H1 (cell line): ENCODE results near the gene C7orf57. TPM values are rescaled to one million over a fixed set of nuclear protein-coding genes. Genes with fewer than 3 reads are reported as not detected.

Experiments
- CTCF ChIA-PET: fragments of 300-600 bp; sonication (Branson Sonifier 250); formaldehyde crosslinking; loops from one replicate; lab custom pipeline; 2021; ENCODE audit not compliant: partially characterized antibody; lab: Charles Lee
- POLR2A ChIA-PET: fragments of 300-600 bp; sonication (Branson Sonifier 250); formaldehyde crosslinking; loops from one replicate; lab custom pipeline; 2021; ENCODE audit warnings: inconsistent platforms; ENCODE audit not compliant: partially characterized antibody; lab: Charles Lee
- DNase-seq, 2 experiments: peaks; one replicate each; pipeline versions ENCODE4 v3.0.0 to v3.0.0-alpha.2; 2010 to 2022; ENCODE audit warnings: low spot score in 2 of 2, low read depth in 1 of 2, mixed read lengths in 1 of 2
- FAIRE-seq: peaks from 2 replicates; lab custom pipeline; 2011; peaks lifted over from hg19 to GRCh38; lab: Jason Lieb, UNC
- H2AFZ ChIP-seq: 2 replicates; pipeline ENCODE4 v1.8.1; 2012; ENCODE audit warnings: low read length, inconsistent platforms
- H2AK5ac ChIP-seq: 2 replicates; pipeline ENCODE4 v1.6.1; 2013; ENCODE audit warnings: low read depth, low read length
- H2BK120ac ChIP-seq: replicated peaks from 2 replicates; pipeline ENCODE3; 2013; ENCODE audit warnings: low read depth, low read length, inconsistent platforms
- H2BK12ac ChIP-seq: 2 replicates; pipeline ENCODE4 v1.6.1; 2013; ENCODE audit warnings: low read depth, low read length
- H2BK15ac ChIP-seq: 2 replicates; pipeline ENCODE4 v1.6.1; 2013; ENCODE audit warnings: low read length
- H2BK20ac ChIP-seq: 2 replicates; pipeline ENCODE4 v1.6.1; 2013; ENCODE audit warnings: low read length
- H2BK5ac ChIP-seq: 2 replicates; pipeline ENCODE4 v1.6.1; 2013; ENCODE audit warnings: low read depth, low read length
- H3K14ac ChIP-seq: 2 replicates; pipeline ENCODE4 v1.6.1; 2013; ENCODE audit warnings: inconsistent platforms; ENCODE audit not compliant: insufficient read length
- H3K18ac ChIP-seq: 2 replicates; pipeline ENCODE4 v1.6.1; 2013; ENCODE audit warnings: low read length; ENCODE audit errors: extremely low read depth
- H3K23ac ChIP-seq: 2 replicates; pipeline ENCODE4 v1.6.1; 2013; ENCODE audit warnings: inconsistent platforms; ENCODE audit not compliant: insufficient read length
- H3K23me2 ChIP-seq: 2 replicates; pipeline ENCODE4 v1.6.1; 2013; ENCODE audit warnings: low read depth, low read length
- H3K27ac ChIP-seq: 2 replicates; pipeline ENCODE4 v1.6.1; 2011; ENCODE audit warnings: low read depth, low read length, inconsistent platforms
- H3K27me3 ChIP-seq, 4 experiments: replicated peaks in 1 of 4; 1 replicate in 1 of 4; 2 replicates in 3 of 4; pipeline versions ENCODE4 v1.6.1 to v1.8.1; 2011 to 2013; ENCODE audit warnings: low read length in 3 of 4, mild to moderate bottlenecking in 3 of 4, inconsistent platforms in 2 of 4, mixed read lengths in 2 of 4, moderate library complexity in 1 of 4; ENCODE audit not compliant: control insufficient read depth in 3 of 4, insufficient read depth in 3 of 4; ENCODE audit errors: extremely low read depth in 1 of 4
- H3K36me3 ChIP-seq, 4 experiments: 2 replicates each; pipeline versions ENCODE4 v1.6.1 to v1.8.1; 2011 to 2013; ENCODE audit warnings: mild to moderate bottlenecking in 4 of 4, low read length in 3 of 4, moderate library complexity in 2 of 4, control low read depth in 1 of 4, inconsistent platforms in 1 of 4; ENCODE audit not compliant: insufficient read depth in 4 of 4, control insufficient read depth in 2 of 4
- H3K4ac ChIP-seq: replicated peaks from 2 replicates; pipeline ENCODE3; 2013; ENCODE audit warnings: low read length, low read depth, mixed read lengths, inconsistent platforms; ENCODE audit not compliant: insufficient read length
- H3K4me1 ChIP-seq, 4 experiments: replicated peaks in 1 of 4; 1 replicate in 1 of 4; 2 replicates in 3 of 4; pipeline versions ENCODE4 v1.6.1 to v1.8.1; 2011 to 2013; ENCODE audit warnings: low read length in 3 of 4, inconsistent platforms in 2 of 4, mixed read lengths in 1 of 4; ENCODE audit not compliant: insufficient read depth in 4 of 4, control insufficient read depth in 3 of 4
- H3K4me2 ChIP-seq, 2 experiments: 2 replicates each; pipeline versions ENCODE4 v1.6.1 to v1.8.1; 2011 to 2013; ENCODE audit warnings: low read depth in 2 of 2, low read length in 2 of 2, control low read depth in 1 of 2, inconsistent platforms in 1 of 2, mild to moderate bottlenecking in 1 of 2; ENCODE audit not compliant: insufficient read depth in 1 of 2
- H3K4me3 ChIP-seq, 4 experiments: fragments of 200-600, 300-600 bp in 1 of 4; sonication (generic), shearing (Covaris generic), sonication (Bioruptor Twin) in 1 of 4; 2 replicates each; pipeline versions ENCODE4 v1.5.1 to v1.8.1; 2011 to 2016; ENCODE audit warnings: low read length in 4 of 4, low read depth in 3 of 4, control low read depth in 2 of 4, inconsistent platforms in 2 of 4, mild to moderate bottlenecking in 2 of 4, mixed read lengths in 1 of 4, moderate library complexity in 1 of 4; ENCODE audit not compliant: insufficient read depth in 2 of 4; ENCODE audit errors: extremely low read depth in 1 of 4
- H3K56ac ChIP-seq: replicated peaks from 2 replicates; pipeline ENCODE3; 2013; ENCODE audit warnings: low read depth, mild to moderate bottlenecking, mixed read lengths, low read length, inconsistent platforms; ENCODE audit not compliant: insufficient read length
- H3K79me1 ChIP-seq: 2 replicates; pipeline ENCODE4 v1.6.1; 2013; ENCODE audit warnings: low read depth, low read length, control low read depth
- H3K79me2 ChIP-seq, 2 experiments: 2 replicates each; pipeline versions ENCODE4 v1.6.1 to v1.8.1; 2012 to 2013; ENCODE audit warnings: low read length in 2 of 2, mild to moderate bottlenecking in 2 of 2, inconsistent platforms in 1 of 2; ENCODE audit not compliant: insufficient read depth in 2 of 2, control insufficient read depth in 1 of 2
- H3K9ac ChIP-seq, 4 experiments: replicated peaks in 1 of 4; 1 replicate in 1 of 4; 2 replicates in 3 of 4; pipeline versions ENCODE4 v1.6.1 to v1.8.1; 2011 to 2013; ENCODE audit warnings: low read depth in 3 of 4, low read length in 3 of 4, control low read depth in 2 of 4, mild to moderate bottlenecking in 2 of 4, moderate library complexity in 2 of 4, inconsistent platforms in 1 of 4; ENCODE audit errors: extremely low read depth in 1 of 4
- H3K9me3 ChIP-seq, 2 experiments: 2 replicates each; pipeline versions ENCODE4 v1.6.1 to v1.8.1; 2012 to 2013; ENCODE audit warnings: mild to moderate bottlenecking in 2 of 2, moderate library complexity in 2 of 2, control low read depth in 1 of 2, inconsistent platforms in 1 of 2, low read depth in 1 of 2, low read length in 1 of 2, mixed read lengths in 1 of 2; ENCODE audit not compliant: insufficient read depth in 2 of 2
- H4K20me1 ChIP-seq, 2 experiments: replicated peaks in 1 of 2; 2 replicates each; pipeline versions ENCODE3 to v1.8.1; 2011 to 2013; ENCODE audit warnings: inconsistent platforms in 2 of 2, low read length in 2 of 2, mild to moderate bottlenecking in 1 of 2; ENCODE audit not compliant: insufficient read depth in 2 of 2, control insufficient read depth in 1 of 2
- H4K5ac ChIP-seq: 2 replicates; pipeline ENCODE4 v1.6.1; 2013; ENCODE audit warnings: low read length, low read depth, mixed read lengths, inconsistent platforms; ENCODE audit not compliant: insufficient read length
- H4K8ac ChIP-seq: 2 replicates; pipeline ENCODE4 v1.8.0; 2013; ENCODE audit warnings: mild to moderate bottlenecking, moderate library complexity, low read length, inconsistent platforms; ENCODE audit not compliant: insufficient read depth; ENCODE audit errors: extremely low read depth
- H4K91ac ChIP-seq: replicated peaks from 2 replicates; pipeline ENCODE3; 2013; ENCODE audit warnings: low read length, mixed read lengths, inconsistent platforms; ENCODE audit not compliant: insufficient read length
- ASH2L ChIP-seq: fragments of 200-600, 300-600 bp; sonication (generic); IDR thresholded peaks from one replicate; pipeline ENCODE4 v1.7.1; 2017; ENCODE audit warnings: low read length
- ATF2 ChIP-seq: IDR thresholded peaks from 2 replicates; pipeline ENCODE4 v1.6.1; 2012; ENCODE audit warnings: low read length, inconsistent platforms
- CTBP2 ChIP-seq: IDR thresholded peaks from 2 replicates; pipeline ENCODE4 v1.7.0; 2011; ENCODE audit warnings: borderline replicate concordance, mild to moderate bottlenecking, moderate library complexity, mixed read lengths, low read length; ENCODE audit not compliant: insufficient read depth, insufficient read length
- KDM5A ChIP-seq: fragments of 200-600 bp; IDR thresholded peaks from 2 replicates; pipeline ENCODE4 v1.7.1; 2012; ENCODE audit warnings: mild to moderate bottlenecking, low read length, inconsistent platforms, mixed read lengths
- RBBP5 ChIP-seq: IDR thresholded peaks from 2 replicates; pipeline ENCODE4 v1.7.1; 2012; ENCODE audit warnings: low read depth, mild to moderate bottlenecking, inconsistent platforms, low read length, moderate library complexity, borderline replicate concordance
- RNF2 ChIP-seq: fragments of 200-900, 300-1000 bp; sonication (generic); IDR thresholded peaks from 2 replicates; pipeline ENCODE4 v1.7.1; 2016; ENCODE audit warnings: borderline replicate concordance, low read depth, mild to moderate bottlenecking, antibody characterized with exemption, low read length; ENCODE audit not compliant: poor library complexity, severe bottlenecking; ENCODE audit errors: missing control alignments
- SAP30 ChIP-seq: fragments of 300-600 bp; sonication (generic); IDR thresholded peaks from 2 replicates; pipeline ENCODE4 v1.7.1; 2012; ENCODE audit warnings: low read length, moderate library complexity, mild to moderate bottlenecking, inconsistent platforms; ENCODE audit not compliant: insufficient read depth, insufficient replicate concordance
- SIRT6 ChIP-seq: IDR thresholded peaks from one replicate; pipeline ENCODE4 v1.7.1; 2012; ENCODE audit warnings: low read length, inconsistent platforms
- SP1 ChIP-seq: IDR thresholded peaks from 2 replicates; pipeline ENCODE4 v1.6.1; 2011; ENCODE audit warnings: low read depth, low read length
- SRF ChIP-seq: IDR thresholded peaks from 2 replicates; pipeline ENCODE4 v1.6.1; 2011; ENCODE audit warnings: mild to moderate bottlenecking, low read depth, low read length, moderate library complexity
- TEAD4 ChIP-seq: IDR thresholded peaks from 2 replicates; pipeline ENCODE4 v1.6.1; 2012; ENCODE audit warnings: low read depth, low read length, inconsistent platforms, mixed read lengths
- WGBS, 2 experiments: shearing (Covaris generic) in 1 of 2; methylation state at CpG; one replicate each; pipeline versions ENCODE4 v1.1.6 to v1.1.7; 2013 to 2015; ENCODE audit warnings: low lambda C conversion rate in 2 of 2, mixed read lengths in 2 of 2, inconsistent platforms in 1 of 2, low coverage in 1 of 2, missing lambda C conversion rate in 1 of 2; ENCODE audit not compliant: insufficient replicate concordance in 2 of 2, insufficient coverage in 1 of 2, insufficient read length in 1 of 2; ENCODE audit errors: extremely low coverage in 1 of 2, missing lambda C conversion rate in 1 of 2; 5-methylcytosine and 5-hydroxymethylcytosine counted together
- polyA plus RNA-seq, 7 experiments: library from polyadenylated mRNA; depleted of rRNA in 3 of 7; stranded (reverse) in 5 of 7; unstranded in 2 of 7; fragments of >200 nt in 5 of 7; fragments of 200-250 nt in 2 of 7; gene quantifications; 1 replicate in 5 of 7; 2 replicates in 1 of 7; 4 replicates in 1 of 7; pipeline versions ENCODE4 v1.2.1 to v1.2.3, GENCODE V29; 2011 to 2013; ENCODE audit warnings: missing spikeins in 2 of 7, mixed read lengths in 2 of 7
- total RNA-seq: library from RNA; stranded (reverse); fragmentation: NEBNext Ultra II Directional; extraction: Animal tissue kit (Norgen Biotek cat#: 25700); gene quantifications from 2 replicates; pipeline ENCODE4 v1.2.1, GENCODE V29; 2021

C7orf57 gene
- total and polyA plus RNA-seq, 2 of the 8 experiments (the other 6 are each of a cell fraction or from before 2014, with no cell fraction given), result 0.08 to 0.56 TPM

- Histone ChIP-seq H2AK5ac (no peak overlapping the region), H4K5ac (no peak overlapping the region), H3K36me3 (no peaks in the 10 kb centered on the region), H3K14ac (no peak overlapping the region), H2AFZ (no peak overlapping the region), H3K56ac (no peak overlapping the region), H3K79me2 (no peaks in the 10 kb centered on the region), H3K18ac (no peak overlapping the region), H2BK120ac (no peak overlapping the region), H2BK15ac (no peak overlapping the region), H3K4me2 (no peak overlapping the region), H3K23me2 (no peaks in the 10 kb centered on the region), H3K4me3 (no peak overlapping the region), H3K79me1 (no peaks in the 10 kb centered on the region), H3K4me1 (no peaks in the 10 kb centered on the region), H2BK5ac (no peak overlapping the region), H4K8ac (no peak overlapping the region), H3K27me3 (no peaks in the 10 kb centered on the region), H3K4ac (no peak overlapping the region), H3K9me3 (0 out of 4 replicates have a peak, but pooled peaks cover 0 to 2% of the 10 kb centered on the region in 2 experiments), H3K9ac (no peak overlapping the region), H2BK12ac (no peak overlapping the region), H3K23ac (no peak overlapping the region), H4K20me1 (no peaks in the 10 kb centered on the region), H3K27ac (no peak overlapping the region), H2BK20ac (no peak overlapping the region), H4K91ac (no peak overlapping the region)
- ChIA-PET POLR2A (interaction anchor here (1.8 kb wide), 1 partner anchor 35 kb away, joined by 4 read pairs; the partner anchor contains the start of gene UPP1), CTCF (no interaction called here)
- WGBS, 2 experiments, result 92% methylated on average over 2 of the region's 2 CpGs; no CpG with 5 or more reads in 1 of the 2 experiments
- TF ChIP-seq RNF2, result no peak
- TF ChIP-seq ATF2, result no peak
- TF ChIP-seq RBBP5, result no peak
- no peak for TF ChIP-seq SP1
- TF ChIP-seq KDM5A, result no peak
- TF ChIP-seq CTBP2, result no peak
- no peak for TF ChIP-seq ASH2L
- no peak for TF ChIP-seq TEAD4
- TF ChIP-seq SRF, result no peak
- TF ChIP-seq SAP30, result no peak
- no peak for TF ChIP-seq SIRT6
- no peak for FAIRE-seq
- no peak for DNase-seq
Observed at GRCh38 chr7:48053736-48054135, 18.4 kb downstream of the C7orf57 start.
